HCT116 (cell line): Measurements from ENCODE around the gene NOXO1. TPM values are rescaled to one million over a fixed set of nuclear protein-coding genes. Genes with fewer than 3 reads are reported as not detected.

Experiments used
- ATAC-seq: fragments of 200-7000 bp; cut with Tn5 transposase; 2 replicates; pipeline ENCODE4 v1.9.1; 2020; ENCODE audit warnings: mild to moderate bottlenecking, moderate library complexity
- BruUV-seq: library from RNA; stranded (reverse); fragments of 400-500 nt; replicated peaks from 2 replicates; lab custom pipeline; 2021; lab: Mats Ljungman, UMichigan
- CTCF ChIA-PET: fragments of 300-600 bp; sonication (Branson Sonifier 250); formaldehyde crosslinking; loops from one replicate; lab custom pipeline; 2021; ENCODE audit warnings: antibody characterized with exemption; lab: Charles Lee
- POLR2A ChIA-PET: fragments of 300-600, 350-600 bp; sonication (Branson Sonifier 250); formaldehyde crosslinking; loops from one replicate; lab custom pipeline; 2021; ENCODE audit warnings: antibody characterized with exemption; lab: Charles Lee
- RAD21 ChIA-PET, 2 experiments: fragments of 300-600 bp; sonication (Branson Sonifier 250); formaldehyde crosslinking; loops; one replicate each; lab custom pipeline; 2023; ENCODE audit warnings: low total read pairs in 2 of 2; ENCODE audit not compliant: uncharacterized antibody in 2 of 2, unreplicated experiment in 2 of 2, low non-redundant PET in 1 of 2; lab: Charles Lee
- DNase-seq: peaks from one replicate; pipeline ENCODE4 v3.0.0-alpha.2; 2010; ENCODE audit warnings: low read depth, low spot score
- H2AFZ ChIP-seq: fragments of 200-600 bp; shearing (Covaris generic), sonication (generic); 2 replicates; pipeline ENCODE4 v1.6.1; 2017; ENCODE audit warnings: low read depth, mixed run types, mixed read lengths, antibody characterized with exemption, low read length; ENCODE audit not compliant: poor library complexity, severe bottlenecking
- H3K27ac ChIP-seq: 2 replicates; pipeline ENCODE4 v1.5.1; 2012; ENCODE audit warnings: low read depth, low read length
- H3K27me3 ChIP-seq: fragments of 200-600 bp; sonication (generic); 2 replicates; pipeline ENCODE4 v1.6.1; 2016; ENCODE audit warnings: mixed run types, low read length, mixed read lengths; ENCODE audit not compliant: insufficient read depth
- H3K36me3 ChIP-seq, 2 experiments: fragments of 200-500 bp in 1 of 2; fragments of 200-600 bp in 1 of 2; sonication (Bioruptor generic) in 1 of 2; sonication (generic) in 1 of 2; 2 replicates each; pipeline versions ENCODE4 v1.5.1 to v1.6.1; 2014 to 2016; ENCODE audit warnings: low read length in 2 of 2, inconsistent platforms in 1 of 2, mixed read lengths in 1 of 2, mixed run types in 1 of 2; ENCODE audit not compliant: insufficient read depth in 2 of 2, control insufficient read depth in 1 of 2
- H3K4me1 ChIP-seq, 2 experiments: fragments of 200-600 bp in 1 of 2; sonication (generic) in 1 of 2; 2 replicates each; pipeline versions ENCODE4 v1.5.1 to v1.6.1; 2012 to 2017; ENCODE audit warnings: low read length in 2 of 2, inconsistent platforms in 1 of 2, mild to moderate bottlenecking in 1 of 2, mixed read lengths in 1 of 2, mixed run types in 1 of 2, moderate library complexity in 1 of 2; ENCODE audit not compliant: insufficient read depth in 2 of 2, control insufficient read depth in 1 of 2
- H3K4me2 ChIP-seq: fragments of 200-600 bp; sonication (generic); 2 replicates; pipeline ENCODE4 v1.6.1; 2017; ENCODE audit warnings: mixed run types, low read length, mixed read lengths
- H3K4me3 ChIP-seq, 2 experiments: fragments of 200-600 bp in 1 of 2; sonication (generic) in 1 of 2; replicated peaks in 1 of 2; 2 replicates each; pipeline ENCODE4 v1.5.1; 2011 to 2016; ENCODE audit warnings: low read length in 2 of 2, control low read depth in 1 of 2, low read depth in 1 of 2, mild to moderate bottlenecking in 1 of 2, mixed read lengths in 1 of 2, mixed run types in 1 of 2
- H3K79me2 ChIP-seq: fragments of 200-600 bp; sonication (generic); 2 replicates; pipeline ENCODE4 v1.6.1; 2017; ENCODE audit warnings: mild to moderate bottlenecking, mixed run types, low read length, moderate library complexity, mixed read lengths; ENCODE audit not compliant: insufficient read depth
- H3K9ac ChIP-seq: fragments of 200-600 bp; sonication (generic); 2 replicates; pipeline ENCODE4 v1.6.1; 2016; ENCODE audit warnings: low read length, mixed read lengths
- H3K9me2 ChIP-seq: fragments of 200-600 bp; sonication (generic), shearing (Covaris generic); 2 replicates; pipeline ENCODE4 v1.6.1; 2017; ENCODE audit warnings: mixed run types, mild to moderate bottlenecking, moderate library complexity; ENCODE audit not compliant: insufficient read depth
- H3K9me3 ChIP-seq, 2 experiments: fragments of 200-500 bp in 1 of 2; fragments of 200-600 bp in 1 of 2; sonication (Bioruptor generic) in 1 of 2; sonication (generic) in 1 of 2; 2 replicates each; pipeline ENCODE4 v1.6.1; 2014 to 2017; ENCODE audit warnings: low read length in 2 of 2, mixed read lengths in 2 of 2, inconsistent platforms in 1 of 2, low read depth in 1 of 2, mild to moderate bottlenecking in 1 of 2, mixed run types in 1 of 2, moderate library complexity in 1 of 2; ENCODE audit not compliant: control insufficient read depth in 1 of 2, insufficient read depth in 1 of 2
- H4K20me1 ChIP-seq: fragments of 200-600 bp; sonication (generic), shearing (Covaris generic); 2 replicates; pipeline ENCODE4 v1.6.1; 2017; ENCODE audit warnings: mixed run types, mild to moderate bottlenecking, moderate library complexity; ENCODE audit not compliant: insufficient read depth
- EZH2 ChIP-seq: fragments of 200-600 bp; sonication (generic); IDR thresholded peaks from 2 replicates; pipeline ENCODE4 v1.6.1; 2017; ENCODE audit warnings: antibody characterized with exemption, mixed run types
- FOSL1 ChIP-seq: IDR thresholded peaks from 2 replicates; pipeline ENCODE4 v1.6.1; 2012; ENCODE audit warnings: low read depth
- POLR2AphosphoS5 ChIP-seq: IDR thresholded peaks from 2 replicates; pipeline ENCODE4 v1.6.1; 2011; ENCODE audit warnings: mild to moderate bottlenecking, low read depth, low read length, moderate library complexity
- RAD21 ChIP-seq: IDR thresholded peaks from 2 replicates; pipeline ENCODE4 v1.6.1; 2012; ENCODE audit warnings: low read depth, mild to moderate bottlenecking
- SP1 ChIP-seq: IDR thresholded peaks from 2 replicates; pipeline ENCODE4 v1.6.1; 2012; ENCODE audit warnings: low read depth
- SRF ChIP-seq: IDR thresholded peaks from 2 replicates; pipeline ENCODE4 v1.6.1; 2012; ENCODE audit warnings: low read depth
- YY1 ChIP-seq: IDR thresholded peaks from 2 replicates; pipeline ENCODE4 v1.6.1; 2011; ENCODE audit warnings: low read length, low read depth, moderate library complexity, mild to moderate bottlenecking; ENCODE audit not compliant: insufficient replicate concordance; ENCODE audit errors: extremely low read depth
- intact Hi-C: fragments of 100-400 bp; cut with micrococcal nuclease; formaldehyde crosslinking; loops from 2 replicates; pipeline ENCODE4 v1.10.0; 2022
- total RNA-seq: library from RNA; stranded (reverse); gene quantifications from one replicate; pipeline ENCODE4 v1.2.1, GENCODE V29; 2021; ENCODE audit not compliant: unreplicated experiment
- TF ChIP-seq, protein P1 (sequence below), 3 experiments: fragments of 200-600 bp in 1 of 3; sonication (generic) in 1 of 3; IDR thresholded peaks in 2 of 3; conservative IDR thresholded peaks in 1 of 3; 2 replicates each; pipeline ENCODE4 v1.5.1; 2012 to 2017; ENCODE audit warnings: low read depth in 2 of 3, low read length in 2 of 3, antibody characterized with exemption in 1 of 3, borderline replicate concordance in 1 of 3, control low read depth in 1 of 3, mild to moderate bottlenecking in 1 of 3, mixed read lengths in 1 of 3, mixed run types in 1 of 3, moderate library complexity in 1 of 3; ENCODE audit not compliant: insufficient read depth in 1 of 3
- TF ChIP-seq, protein P2 (sequence below): IDR thresholded peaks from 2 replicates; pipeline ENCODE4 v1.6.1; 2011; ENCODE audit warnings: mild to moderate bottlenecking, low read length, moderate library complexity; ENCODE audit not compliant: insufficient replicate concordance; ENCODE audit errors: extremely low read depth

The NOXO1 gene
- total RNA-seq, 1 experiment from 2014 or later: 10.0 TPM

DNA sequence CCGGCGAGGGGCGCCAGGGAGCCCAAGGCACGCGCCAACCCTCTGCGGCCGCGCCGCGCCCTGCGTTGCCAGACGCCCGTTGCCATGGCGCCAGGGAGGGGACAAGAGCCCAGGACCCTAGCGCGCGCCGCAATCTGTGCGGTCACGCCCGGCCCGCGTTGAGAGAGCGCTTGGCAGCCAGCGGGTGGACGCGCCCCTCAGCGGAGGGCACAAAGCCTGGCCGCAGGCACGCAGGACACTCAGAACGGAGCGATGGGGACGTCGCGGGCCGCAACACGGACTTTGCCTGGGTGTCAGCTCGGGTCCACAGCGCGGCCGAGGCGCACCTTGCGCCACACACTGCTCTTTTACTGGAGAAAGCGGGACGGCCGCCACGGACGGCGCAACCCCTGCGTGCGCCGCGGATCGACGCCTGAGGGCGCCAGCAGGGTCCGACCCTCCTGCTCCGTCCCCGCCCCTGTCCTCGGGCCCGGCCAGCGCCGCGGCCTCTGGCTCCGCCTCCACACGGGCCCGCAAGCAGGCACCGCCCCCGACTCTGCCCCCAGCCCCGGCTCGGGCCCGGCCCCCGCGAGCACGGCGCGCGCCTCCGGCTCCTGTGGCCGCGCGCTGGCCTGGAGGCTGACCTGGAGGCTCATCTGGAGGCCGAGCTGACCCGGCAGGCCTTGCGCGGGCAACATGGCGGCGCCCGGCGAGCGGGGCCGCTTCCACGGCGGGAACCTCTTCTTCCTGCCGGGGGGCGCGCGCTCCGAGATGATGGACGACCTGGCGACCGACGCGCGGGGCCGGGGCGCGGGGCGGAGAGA, 2.5 kb upstream of the NOXO1 start, which contains the start of gene GFER:
TSS of gene GFER (plus strand) at position 650 of the 803 bp plus-strand sequence. CDS start at position 676, 26 bp downstream.
- peak within 1 kb of the TSS; percentile 84 for H3K27ac ChIP-seq
- DNase-seq: peak; percentile 85

More for the DNA sequence above, 2.5 kb upstream of the NOXO1 start, which contains the start of gene GFER:
- CTCF ChIA-PET: interaction anchor here (0.6 to 1.0 kb wide), 2 partner anchors 19 to 156 kb away, joined by 3 to 4 read pairs; partner anchors contain the start of gene RPS2
- no peaks in the 10 kb centered on the region for H3K9me2 ChIP-seq
- H2AFZ ChIP-seq: no peak within 1 kb of the TSS
- TF ChIP-seq YY1 (peak; percentile 98), POLR2AphosphoS5 (peak; percentile 70), EZH2 (no peak), SP1 (no peak), RAD21 (no peak), FOSL1 (no peak), SRF (no peak)
- TF ChIP-seq, protein P1, sequence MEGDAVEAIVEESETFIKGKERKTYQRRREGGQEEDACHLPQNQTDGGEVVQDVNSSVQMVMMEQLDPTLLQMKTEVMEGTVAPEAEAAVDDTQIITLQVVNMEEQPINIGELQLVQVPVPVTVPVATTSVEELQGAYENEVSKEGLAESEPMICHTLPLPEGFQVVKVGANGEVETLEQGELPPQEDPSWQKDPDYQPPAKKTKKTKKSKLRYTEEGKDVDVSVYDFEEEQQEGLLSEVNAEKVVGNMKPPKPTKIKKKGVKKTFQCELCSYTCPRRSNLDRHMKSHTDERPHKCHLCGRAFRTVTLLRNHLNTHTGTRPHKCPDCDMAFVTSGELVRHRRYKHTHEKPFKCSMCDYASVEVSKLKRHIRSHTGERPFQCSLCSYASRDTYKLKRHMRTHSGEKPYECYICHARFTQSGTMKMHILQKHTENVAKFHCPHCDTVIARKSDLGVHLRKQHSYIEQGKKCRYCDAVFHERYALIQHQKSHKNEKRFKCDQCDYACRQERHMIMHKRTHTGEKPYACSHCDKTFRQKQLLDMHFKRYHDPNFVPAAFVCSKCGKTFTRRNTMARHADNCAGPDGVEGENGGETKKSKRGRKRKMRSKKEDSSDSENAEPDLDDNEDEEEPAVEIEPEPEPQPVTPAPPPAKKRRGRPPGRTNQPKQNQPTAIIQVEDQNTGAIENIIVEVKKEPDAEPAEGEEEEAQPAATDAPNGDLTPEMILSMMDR (IDR thresholded peaks at IDR 0.05 in 2 of 3, conservative IDR thresholded peaks at IDR 0.05 in 1 of 3; ENCODE audit: borderline replicate concordance in 1 of 3, insufficient read depth in 1 of 3, low read depth in 2 of 3, low read length in 2 of 3): peak in 2 of 3 experiments; percentile 14 to 20; a peak in 3 of 6 replicates
- TF ChIP-seq, protein P2, sequence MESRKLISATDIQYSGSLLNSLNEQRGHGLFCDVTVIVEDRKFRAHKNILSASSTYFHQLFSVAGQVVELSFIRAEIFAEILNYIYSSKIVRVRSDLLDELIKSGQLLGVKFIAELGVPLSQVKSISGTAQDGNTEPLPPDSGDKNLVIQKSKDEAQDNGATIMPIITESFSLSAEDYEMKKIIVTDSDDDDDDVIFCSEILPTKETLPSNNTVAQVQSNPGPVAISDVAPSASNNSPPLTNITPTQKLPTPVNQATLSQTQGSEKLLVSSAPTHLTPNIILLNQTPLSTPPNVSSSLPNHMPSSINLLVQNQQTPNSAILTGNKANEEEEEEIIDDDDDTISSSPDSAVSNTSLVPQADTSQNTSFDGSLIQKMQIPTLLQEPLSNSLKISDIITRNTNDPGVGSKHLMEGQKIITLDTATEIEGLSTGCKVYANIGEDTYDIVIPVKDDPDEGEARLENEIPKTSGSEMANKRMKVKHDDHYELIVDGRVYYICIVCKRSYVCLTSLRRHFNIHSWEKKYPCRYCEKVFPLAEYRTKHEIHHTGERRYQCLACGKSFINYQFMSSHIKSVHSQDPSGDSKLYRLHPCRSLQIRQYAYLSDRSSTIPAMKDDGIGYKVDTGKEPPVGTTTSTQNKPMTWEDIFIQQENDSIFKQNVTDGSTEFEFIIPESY: peak; percentile 74
- intact Hi-C loops: no loop called here
- H3K79me2 ChIP-seq: peaks cover 20% of the 10 kb centered on the region
- no peaks in the 10 kb centered on the region for H3K9me3 ChIP-seq
- RAD21 ChIA-PET: no interaction called here
- no TSS peak for BruUV-seq
- peak within 1 kb of the TSS; percentile 96 for H3K9ac ChIP-seq
- POLR2A ChIA-PET: interaction anchor here (12.5 kb wide), 1 partner anchor 18 kb away, joined by 104 read pairs; the partner anchor contains the start of genes RNF151 and RPS2
- no peaks in the 10 kb centered on the region for H4K20me1 ChIP-seq
- H3K4me3 ChIP-seq: peak within 1 kb of the TSS; percentile 84 to 97
- H3K27me3 ChIP-seq: no peaks in the 10 kb centered on the region
- ATAC-seq: peak; percentile 74
- H3K4me2 ChIP-seq: peak within 1 kb of the TSS; percentile 95
- H3K36me3 ChIP-seq: peaks cover 6 to 14% of the 10 kb centered on the region in 2 experiments; a peak in 2 of 4 replicates
- peaks cover 45 to 62% of the 10 kb centered on the region in 2 experiments for H3K4me1 ChIP-seq
